ENCODE data around the gene ATXN7L1.

- TF ChIP-seq CTCF (IDR thresholded peaks at IDR 0.05), result no peak
- TF ChIP-seq POLR2A (IDR thresholded peaks at IDR 0.05; ENCODE audit: low read depth), result no peak
Measured at GRCh38 chr7:105664816-105665525, 211.4 kb downstream of the ATXN7L1 start.

Measured in esophagus muscularis mucosa (tissue), 3 donors.